HCT116 (cell line): Measurements from ENCODE around the gene CCNA2. TPM values are rescaled to one million over a fixed set of nuclear protein-coding genes. Genes with fewer than 3 reads are reported as not detected.

ENCODE experiments used
- ATAC-seq: fragments of 200-7000 bp; cut with Tn5 transposase; 2 replicates; pipeline ENCODE4 v1.9.1; 2020; ENCODE audit warnings: mild to moderate bottlenecking, moderate library complexity
- BruUV-seq: library from RNA; stranded (reverse); fragments of 400-500 nt; replicated peaks from 2 replicates; lab custom pipeline; 2021; lab: Mats Ljungman, UMichigan
- CTCF ChIA-PET: fragments of 300-600 bp; sonication (Branson Sonifier 250); formaldehyde crosslinking; loops from one replicate; lab custom pipeline; 2021; ENCODE audit warnings: antibody characterized with exemption; lab: Charles Lee
- POLR2A ChIA-PET: fragments of 300-600, 350-600 bp; sonication (Branson Sonifier 250); formaldehyde crosslinking; loops from one replicate; lab custom pipeline; 2021; ENCODE audit warnings: antibody characterized with exemption; lab: Charles Lee
- RAD21 ChIA-PET, 2 experiments: fragments of 300-600 bp; sonication (Branson Sonifier 250); formaldehyde crosslinking; loops; one replicate each; lab custom pipeline; 2023; ENCODE audit warnings: low total read pairs in 2 of 2; ENCODE audit not compliant: uncharacterized antibody in 2 of 2, unreplicated experiment in 2 of 2, low non-redundant PET in 1 of 2; lab: Charles Lee
- DNase-seq: peaks from one replicate; pipeline ENCODE4 v3.0.0-alpha.2; 2010; ENCODE audit warnings: low read depth, low spot score
- H2AFZ ChIP-seq: fragments of 200-600 bp; shearing (Covaris generic), sonication (generic); 2 replicates; pipeline ENCODE4 v1.6.1; 2017; ENCODE audit warnings: low read depth, mixed run types, mixed read lengths, antibody characterized with exemption, low read length; ENCODE audit not compliant: poor library complexity, severe bottlenecking
- H3K27ac ChIP-seq: 2 replicates; pipeline ENCODE4 v1.5.1; 2012; ENCODE audit warnings: low read depth, low read length
- H3K27me3 ChIP-seq: fragments of 200-600 bp; sonication (generic); 2 replicates; pipeline ENCODE4 v1.6.1; 2016; ENCODE audit warnings: mixed run types, low read length, mixed read lengths; ENCODE audit not compliant: insufficient read depth
- H3K36me3 ChIP-seq, 2 experiments: fragments of 200-500 bp in 1 of 2; fragments of 200-600 bp in 1 of 2; sonication (Bioruptor generic) in 1 of 2; sonication (generic) in 1 of 2; 2 replicates each; pipeline versions ENCODE4 v1.5.1 to v1.6.1; 2014 to 2016; ENCODE audit warnings: low read length in 2 of 2, inconsistent platforms in 1 of 2, mixed read lengths in 1 of 2, mixed run types in 1 of 2; ENCODE audit not compliant: insufficient read depth in 2 of 2, control insufficient read depth in 1 of 2
- H3K4me1 ChIP-seq, 2 experiments: fragments of 200-600 bp in 1 of 2; sonication (generic) in 1 of 2; 2 replicates each; pipeline versions ENCODE4 v1.5.1 to v1.6.1; 2012 to 2017; ENCODE audit warnings: low read length in 2 of 2, inconsistent platforms in 1 of 2, mild to moderate bottlenecking in 1 of 2, mixed read lengths in 1 of 2, mixed run types in 1 of 2, moderate library complexity in 1 of 2; ENCODE audit not compliant: insufficient read depth in 2 of 2, control insufficient read depth in 1 of 2
- H3K4me2 ChIP-seq: fragments of 200-600 bp; sonication (generic); 2 replicates; pipeline ENCODE4 v1.6.1; 2017; ENCODE audit warnings: mixed run types, low read length, mixed read lengths
- H3K4me3 ChIP-seq, 2 experiments: fragments of 200-600 bp in 1 of 2; sonication (generic) in 1 of 2; replicated peaks in 1 of 2; 2 replicates each; pipeline ENCODE4 v1.5.1; 2011 to 2016; ENCODE audit warnings: low read length in 2 of 2, control low read depth in 1 of 2, low read depth in 1 of 2, mild to moderate bottlenecking in 1 of 2, mixed read lengths in 1 of 2, mixed run types in 1 of 2
- H3K79me2 ChIP-seq: fragments of 200-600 bp; sonication (generic); 2 replicates; pipeline ENCODE4 v1.6.1; 2017; ENCODE audit warnings: mild to moderate bottlenecking, mixed run types, low read length, moderate library complexity, mixed read lengths; ENCODE audit not compliant: insufficient read depth
- H3K9ac ChIP-seq: fragments of 200-600 bp; sonication (generic); 2 replicates; pipeline ENCODE4 v1.6.1; 2016; ENCODE audit warnings: low read length, mixed read lengths
- H3K9me2 ChIP-seq: fragments of 200-600 bp; sonication (generic), shearing (Covaris generic); 2 replicates; pipeline ENCODE4 v1.6.1; 2017; ENCODE audit warnings: mixed run types, mild to moderate bottlenecking, moderate library complexity; ENCODE audit not compliant: insufficient read depth
- H3K9me3 ChIP-seq, 2 experiments: fragments of 200-500 bp in 1 of 2; fragments of 200-600 bp in 1 of 2; sonication (Bioruptor generic) in 1 of 2; sonication (generic) in 1 of 2; 2 replicates each; pipeline ENCODE4 v1.6.1; 2014 to 2017; ENCODE audit warnings: low read length in 2 of 2, mixed read lengths in 2 of 2, inconsistent platforms in 1 of 2, low read depth in 1 of 2, mild to moderate bottlenecking in 1 of 2, mixed run types in 1 of 2, moderate library complexity in 1 of 2; ENCODE audit not compliant: control insufficient read depth in 1 of 2, insufficient read depth in 1 of 2
- H4K20me1 ChIP-seq: fragments of 200-600 bp; sonication (generic), shearing (Covaris generic); 2 replicates; pipeline ENCODE4 v1.6.1; 2017; ENCODE audit warnings: mixed run types, mild to moderate bottlenecking, moderate library complexity; ENCODE audit not compliant: insufficient read depth
- CBX3 ChIP-seq: IDR thresholded peaks from 2 replicates; pipeline ENCODE4 v1.6.1; 2012; ENCODE audit warnings: low read depth
- CEBPB ChIP-seq: IDR thresholded peaks from 2 replicates; pipeline ENCODE4 v1.6.1; 2012; ENCODE audit warnings: low read depth
- ELF1 ChIP-seq: IDR thresholded peaks from 2 replicates; pipeline ENCODE4 v1.6.1; 2012; ENCODE audit warnings: low read depth, borderline replicate concordance
- EZH2 ChIP-seq: fragments of 200-600 bp; sonication (generic); IDR thresholded peaks from 2 replicates; pipeline ENCODE4 v1.6.1; 2017; ENCODE audit warnings: antibody characterized with exemption, mixed run types
- EZH2phosphoT487 ChIP-seq: fragments of 200-600 bp; IDR thresholded peaks from 2 replicates; pipeline ENCODE4 v1.6.1; 2018; ENCODE audit warnings: antibody characterized with exemption, borderline replicate concordance
- FOSL1 ChIP-seq: IDR thresholded peaks from 2 replicates; pipeline ENCODE4 v1.6.1; 2012; ENCODE audit warnings: low read depth
- JUND ChIP-seq: IDR thresholded peaks from 2 replicates; pipeline ENCODE4 v1.6.1; 2012
- POLR2A ChIP-seq: IDR thresholded peaks from 2 replicates; pipeline ENCODE4 v1.7.0; 2011; ENCODE audit warnings: borderline replicate concordance; ENCODE audit not compliant: insufficient read depth, insufficient read length; ENCODE audit errors: extremely low read depth
- POLR2AphosphoS5 ChIP-seq: IDR thresholded peaks from 2 replicates; pipeline ENCODE4 v1.6.1; 2011; ENCODE audit warnings: mild to moderate bottlenecking, low read depth, low read length, moderate library complexity
- RAD21 ChIP-seq: IDR thresholded peaks from 2 replicates; pipeline ENCODE4 v1.6.1; 2012; ENCODE audit warnings: low read depth, mild to moderate bottlenecking
- SIN3A ChIP-seq: IDR thresholded peaks from 2 replicates; pipeline ENCODE4 v1.6.1; 2012; ENCODE audit warnings: low read depth
- SP1 ChIP-seq: IDR thresholded peaks from 2 replicates; pipeline ENCODE4 v1.6.1; 2012; ENCODE audit warnings: low read depth
- SRF ChIP-seq: IDR thresholded peaks from 2 replicates; pipeline ENCODE4 v1.6.1; 2012; ENCODE audit warnings: low read depth
- TCF7L2 ChIP-seq: IDR thresholded peaks from 2 replicates; pipeline ENCODE4 v1.7.0; 2011; ENCODE audit warnings: borderline replicate concordance, inconsistent platforms; ENCODE audit not compliant: insufficient read depth, insufficient read length; ENCODE audit errors: extremely low read depth
- YY1 ChIP-seq: IDR thresholded peaks from 2 replicates; pipeline ENCODE4 v1.6.1; 2011; ENCODE audit warnings: low read length, low read depth, moderate library complexity, mild to moderate bottlenecking; ENCODE audit not compliant: insufficient replicate concordance; ENCODE audit errors: extremely low read depth
- ZFX ChIP-seq: fragments of 450-650 bp; IDR thresholded peaks from 2 replicates; pipeline ENCODE4 v1.6.1; 2017
- intact Hi-C: fragments of 100-400 bp; cut with micrococcal nuclease; formaldehyde crosslinking; loops from 2 replicates; pipeline ENCODE4 v1.10.0; 2022
- total RNA-seq: library from RNA; stranded (reverse); gene quantifications from one replicate; pipeline ENCODE4 v1.2.1, GENCODE V29; 2021; ENCODE audit not compliant: unreplicated experiment
- TF ChIP-seq, protein P1 (sequence below): IDR thresholded peaks from 2 replicates; pipeline ENCODE4 v1.6.1; 2012
- TF ChIP-seq, protein P2 (sequence below), 3 experiments: fragments of 200-600 bp in 1 of 3; sonication (generic) in 1 of 3; IDR thresholded peaks in 2 of 3; conservative IDR thresholded peaks in 1 of 3; 2 replicates each; pipeline ENCODE4 v1.5.1; 2012 to 2017; ENCODE audit warnings: low read depth in 2 of 3, low read length in 2 of 3, antibody characterized with exemption in 1 of 3, borderline replicate concordance in 1 of 3, control low read depth in 1 of 3, mild to moderate bottlenecking in 1 of 3, mixed read lengths in 1 of 3, mixed run types in 1 of 3, moderate library complexity in 1 of 3; ENCODE audit not compliant: insufficient read depth in 1 of 3
- TF ChIP-seq, protein P3 (sequence below): IDR thresholded peaks from 2 replicates; pipeline ENCODE4 v1.6.1; 2011; ENCODE audit warnings: mild to moderate bottlenecking, low read length, moderate library complexity; ENCODE audit not compliant: insufficient replicate concordance; ENCODE audit errors: extremely low read depth
- TF ChIP-seq, protein P4 (sequence below): IDR thresholded peaks from 2 replicates; pipeline ENCODE4 v1.6.1; 2012

CCNA2 gene
- total RNA-seq, 1 experiment from 2014 or later = 75.4 TPM

DNA sequence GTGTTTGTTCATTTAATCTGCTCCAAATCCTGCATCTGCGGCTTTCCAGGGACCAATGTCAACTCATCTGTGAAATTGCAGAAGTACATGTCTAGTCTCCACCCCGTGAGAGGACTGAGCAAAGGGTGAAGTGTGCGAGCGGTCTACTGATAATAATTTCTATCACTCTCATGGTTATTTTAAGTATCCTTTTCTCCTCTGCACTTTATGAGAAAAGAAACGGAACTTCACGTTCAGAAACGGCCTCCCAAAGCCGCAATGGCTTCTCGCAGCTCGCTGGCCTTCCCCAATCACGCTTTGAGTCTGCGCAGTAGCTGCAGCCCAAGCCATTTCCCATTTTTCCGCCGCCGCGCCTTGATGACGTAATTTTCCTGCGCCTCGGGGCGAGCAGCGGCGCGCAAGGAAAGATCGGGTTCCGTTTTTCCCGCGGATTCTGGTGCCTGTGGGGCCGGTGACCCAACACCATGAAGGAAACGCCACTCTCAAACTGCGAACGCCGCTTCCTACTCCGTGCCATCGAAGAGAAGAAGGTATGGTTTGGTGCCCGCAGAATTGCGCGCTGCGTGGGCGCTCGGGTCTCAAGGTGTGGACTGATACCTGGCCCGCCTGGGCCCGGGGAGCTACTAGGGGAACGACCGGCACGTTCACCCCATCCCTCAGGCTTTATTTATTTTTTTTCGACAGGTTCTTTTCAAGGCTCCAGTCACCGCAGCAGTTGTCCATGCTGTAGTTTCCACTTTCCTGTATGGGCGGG lies 22.5 kb downstream of the CCNA2 start, which contains the start of gene EXOSC9:
Gene EXOSC9 (plus strand): TSS at position 363 of the 754 bp plus-strand sequence. CDS start 102 bp downstream, at position 465.
- ATAC-seq (peak; percentile 86), DNase-seq (peak; percentile 87)
- peaks cover 14 to 27% of the 10 kb centered on the region in 2 experiments; a peak in 3 of 4 replicates for H3K36me3 ChIP-seq
- no peaks in the 10 kb centered on the region for H4K20me1 ChIP-seq
- peaks cover 47% of the 10 kb centered on the region for H3K79me2 ChIP-seq
- ChIA-PET POLR2A (interaction anchor here (1.0 kb wide), 1 partner anchor 15 kb away, joined by 6 read pairs; no protein-coding TSS in a partner anchor), RAD21 (no interaction called here), CTCF (interaction anchor here (1.0 kb wide), 1 partner anchor 430 kb away, joined by 3 read pairs; no protein-coding TSS in a partner anchor)
- peak within 1 kb of the TSS; percentile 92 for H3K9ac ChIP-seq
- intact Hi-C loops = no loop called here
- H3K4me3 ChIP-seq = peak within 1 kb of the TSS; percentile 95 to 96
- no peaks in the 10 kb centered on the region for H3K9me2 ChIP-seq
- H3K27me3 ChIP-seq = no peaks in the 10 kb centered on the region
- peaks cover 3 to 11% of the 10 kb centered on the region in 2 experiments; a peak in 3 of 4 replicates for H3K4me1 ChIP-seq
- peak within 1 kb of the TSS; percentile 80 for H2AFZ ChIP-seq
- H3K4me2 ChIP-seq = peak within 1 kb of the TSS; percentile 96
- no TSS peak for BruUV-seq
- H3K9me3 ChIP-seq = no peaks in the 10 kb centered on the region
- H3K27ac ChIP-seq = peak within 1 kb of the TSS; percentile 58
- TF ChIP-seq TCF7L2 (peak; percentile 30), CEBPB (no peak; the same call in 1 of the 2 replicates), RAD21 (no peak), CBX3 (peak; percentile 81), SRF (peak; percentile 97), SIN3A (peak; percentile 94), SP1 (peak; percentile 61), JUND (0 out of 2 replicates have a peak, but pooled peaks have one; percentile 4), POLR2A (peak; percentile 93), POLR2AphosphoS5 (peak; percentile 95), ZFX (peak; percentile 79), EZH2phosphoT487 (no peak), ELF1 (peak; percentile 77), FOSL1 (no peak; the same call in 1 of the 2 replicates), YY1 (peak; percentile 90), EZH2 (no peak)
- TF ChIP-seq, protein P1, sequence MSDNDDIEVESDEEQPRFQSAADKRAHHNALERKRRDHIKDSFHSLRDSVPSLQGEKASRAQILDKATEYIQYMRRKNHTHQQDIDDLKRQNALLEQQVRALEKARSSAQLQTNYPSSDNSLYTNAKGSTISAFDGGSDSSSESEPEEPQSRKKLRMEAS = peak; percentile 90
- TF ChIP-seq, protein P2, sequence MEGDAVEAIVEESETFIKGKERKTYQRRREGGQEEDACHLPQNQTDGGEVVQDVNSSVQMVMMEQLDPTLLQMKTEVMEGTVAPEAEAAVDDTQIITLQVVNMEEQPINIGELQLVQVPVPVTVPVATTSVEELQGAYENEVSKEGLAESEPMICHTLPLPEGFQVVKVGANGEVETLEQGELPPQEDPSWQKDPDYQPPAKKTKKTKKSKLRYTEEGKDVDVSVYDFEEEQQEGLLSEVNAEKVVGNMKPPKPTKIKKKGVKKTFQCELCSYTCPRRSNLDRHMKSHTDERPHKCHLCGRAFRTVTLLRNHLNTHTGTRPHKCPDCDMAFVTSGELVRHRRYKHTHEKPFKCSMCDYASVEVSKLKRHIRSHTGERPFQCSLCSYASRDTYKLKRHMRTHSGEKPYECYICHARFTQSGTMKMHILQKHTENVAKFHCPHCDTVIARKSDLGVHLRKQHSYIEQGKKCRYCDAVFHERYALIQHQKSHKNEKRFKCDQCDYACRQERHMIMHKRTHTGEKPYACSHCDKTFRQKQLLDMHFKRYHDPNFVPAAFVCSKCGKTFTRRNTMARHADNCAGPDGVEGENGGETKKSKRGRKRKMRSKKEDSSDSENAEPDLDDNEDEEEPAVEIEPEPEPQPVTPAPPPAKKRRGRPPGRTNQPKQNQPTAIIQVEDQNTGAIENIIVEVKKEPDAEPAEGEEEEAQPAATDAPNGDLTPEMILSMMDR (IDR thresholded peaks at IDR 0.05 in 2 of 3, conservative IDR thresholded peaks at IDR 0.05 in 1 of 3; ENCODE audit: borderline replicate concordance in 1 of 3, insufficient read depth in 1 of 3, low read depth in 2 of 3, low read length in 2 of 3) = no peak
- TF ChIP-seq, protein P3, sequence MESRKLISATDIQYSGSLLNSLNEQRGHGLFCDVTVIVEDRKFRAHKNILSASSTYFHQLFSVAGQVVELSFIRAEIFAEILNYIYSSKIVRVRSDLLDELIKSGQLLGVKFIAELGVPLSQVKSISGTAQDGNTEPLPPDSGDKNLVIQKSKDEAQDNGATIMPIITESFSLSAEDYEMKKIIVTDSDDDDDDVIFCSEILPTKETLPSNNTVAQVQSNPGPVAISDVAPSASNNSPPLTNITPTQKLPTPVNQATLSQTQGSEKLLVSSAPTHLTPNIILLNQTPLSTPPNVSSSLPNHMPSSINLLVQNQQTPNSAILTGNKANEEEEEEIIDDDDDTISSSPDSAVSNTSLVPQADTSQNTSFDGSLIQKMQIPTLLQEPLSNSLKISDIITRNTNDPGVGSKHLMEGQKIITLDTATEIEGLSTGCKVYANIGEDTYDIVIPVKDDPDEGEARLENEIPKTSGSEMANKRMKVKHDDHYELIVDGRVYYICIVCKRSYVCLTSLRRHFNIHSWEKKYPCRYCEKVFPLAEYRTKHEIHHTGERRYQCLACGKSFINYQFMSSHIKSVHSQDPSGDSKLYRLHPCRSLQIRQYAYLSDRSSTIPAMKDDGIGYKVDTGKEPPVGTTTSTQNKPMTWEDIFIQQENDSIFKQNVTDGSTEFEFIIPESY = peak; percentile 24
- TF ChIP-seq, protein P4, sequence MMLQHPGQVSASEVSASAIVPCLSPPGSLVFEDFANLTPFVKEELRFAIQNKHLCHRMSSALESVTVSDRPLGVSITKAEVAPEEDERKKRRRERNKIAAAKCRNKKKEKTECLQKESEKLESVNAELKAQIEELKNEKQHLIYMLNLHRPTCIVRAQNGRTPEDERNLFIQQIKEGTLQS = no peak
